ENCODE data around the gene RPL19.

The RPL19 gene

DNA sequence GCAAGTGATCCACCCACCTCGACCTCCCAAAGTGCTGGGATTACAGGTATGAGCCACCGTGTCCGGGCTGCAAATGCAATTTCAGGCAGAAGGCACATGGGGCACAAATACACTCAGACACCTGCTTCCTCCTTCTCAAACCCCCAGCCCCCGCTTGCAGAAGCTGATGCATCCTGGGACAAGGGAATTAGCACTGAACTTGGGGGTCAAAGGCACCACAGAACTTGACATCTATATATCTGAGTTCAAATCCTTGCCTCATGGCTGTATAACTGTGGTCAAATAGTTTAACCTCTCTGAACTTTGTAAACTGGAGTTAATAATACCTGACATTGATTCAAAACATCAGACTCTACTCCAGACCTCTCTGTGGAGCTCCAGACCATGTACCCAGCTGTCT is 30.0 kb upstream of the RPL19 start:
- FAIRE-seq (no peak), DNase-seq (ENCODE audit: insufficient read length, low spot score) (no peak)
- TF ChIP-seq POU2F2 (IDR thresholded peaks at IDR 0.05; ENCODE audit: low read depth, low read length) (no peak), POLR2A (IDR thresholded peaks at IDR 0.05; ENCODE audit: low read depth, low read length) (no peak), TAF1 (IDR thresholded peaks at IDR 0.05; ENCODE audit: low read depth, low read length) (no peak), PAX5 (IDR thresholded peaks at IDR 0.05; ENCODE audit: insufficient read depth, low read length, severe bottlenecking) (no peak), SPI1 (IDR thresholded peaks at IDR 0.05; ENCODE audit: low read depth, low read length) (no peak), POLR2AphosphoS5 (IDR thresholded peaks at IDR 0.05; ENCODE audit: low read depth, low read length) (no peak)

DNA sequence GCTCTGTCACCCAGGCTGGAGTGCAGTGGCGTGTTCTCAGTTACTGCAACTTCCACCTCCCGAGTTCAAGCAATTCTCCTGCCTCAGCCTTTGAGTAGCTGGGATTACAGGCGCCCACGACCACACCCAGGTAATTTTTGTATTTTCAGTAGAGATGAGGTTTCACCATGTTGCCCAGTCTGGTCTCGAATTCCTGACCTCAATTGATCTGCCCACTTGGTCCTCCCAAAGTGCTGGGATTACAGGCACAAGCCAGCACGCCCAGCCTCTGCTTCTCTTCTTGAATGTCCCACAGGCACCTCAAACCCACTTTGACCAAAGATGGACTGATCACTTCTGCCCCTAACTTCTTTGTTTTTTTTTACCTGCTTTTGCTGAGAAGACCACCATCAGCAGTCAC is 29.5 kb upstream of the RPL19 start:
- DNase-seq (ENCODE audit: insufficient read length, low spot score) (no peak), FAIRE-seq (no peak)
- TF ChIP-seq TAF1 (IDR thresholded peaks at IDR 0.05; ENCODE audit: low read depth, low read length) = no peak
- no peak for TF ChIP-seq PAX5 (IDR thresholded peaks at IDR 0.05; ENCODE audit: insufficient read depth, low read length, severe bottlenecking)
- no peak for TF ChIP-seq POLR2AphosphoS5 (IDR thresholded peaks at IDR 0.05; ENCODE audit: low read depth, low read length)
- TF ChIP-seq POLR2A (IDR thresholded peaks at IDR 0.05; ENCODE audit: low read depth, low read length) = no peak
- no peak for TF ChIP-seq POU2F2 (IDR thresholded peaks at IDR 0.05; ENCODE audit: low read depth, low read length)
- TF ChIP-seq SPI1 (IDR thresholded peaks at IDR 0.05; ENCODE audit: low read depth, low read length) = no peak

GRCh38 chr17:39171933-39172332 is 28.1 kb upstream of the RPL19 start:
- peak; percentile 33 for FAIRE-seq
- no peak for TF ChIP-seq POU2F2 (IDR thresholded peaks at IDR 0.05; ENCODE audit: low read depth, low read length)
- no peak for TF ChIP-seq PAX5 (IDR thresholded peaks at IDR 0.05; ENCODE audit: insufficient read depth, low read length, severe bottlenecking)
- no peak for TF ChIP-seq TAF1 (IDR thresholded peaks at IDR 0.05; ENCODE audit: low read depth, low read length)
- TF ChIP-seq POLR2A (IDR thresholded peaks at IDR 0.05; ENCODE audit: low read depth, low read length) = no peak
- no peak for TF ChIP-seq POLR2AphosphoS5 (IDR thresholded peaks at IDR 0.05; ENCODE audit: low read depth, low read length)
- no peak for TF ChIP-seq SPI1 (IDR thresholded peaks at IDR 0.05; ENCODE audit: low read depth, low read length)
- DNase-seq (ENCODE audit: insufficient read length, low spot score) = no peak

GRCh38 chr17:39173080-39173479 is 27.0 kb upstream of the RPL19 start:
- TF ChIP-seq TAF1 (IDR thresholded peaks at IDR 0.05; ENCODE audit: low read depth, low read length) (no peak), POU2F2 (IDR thresholded peaks at IDR 0.05; ENCODE audit: low read depth, low read length) (no peak), SPI1 (IDR thresholded peaks at IDR 0.05; ENCODE audit: low read depth, low read length) (no peak), POLR2AphosphoS5 (IDR thresholded peaks at IDR 0.05; ENCODE audit: low read depth, low read length) (no peak), PAX5 (IDR thresholded peaks at IDR 0.05; ENCODE audit: insufficient read depth, low read length, severe bottlenecking) (no peak), POLR2A (IDR thresholded peaks at IDR 0.05; ENCODE audit: low read depth, low read length) (no peak)
- DNase-seq (ENCODE audit: insufficient read length, low spot score) (no peak), FAIRE-seq (no peak)

- no peak for FAIRE-seq
- no peak for DNase-seq (ENCODE audit: insufficient read length, low spot score)
These were observed 26.4 kb upstream of the RPL19 start for GRCh38 chr17:39173526-39174274.

GRCh38 chr17:39174920-39175694 is 25.0 kb upstream of the RPL19 start:
- FAIRE-seq (peak; percentile 57), DNase-seq (ENCODE audit: insufficient read length, low spot score) (peak; percentile 95)
- TF ChIP-seq POU2F2 (IDR thresholded peaks at IDR 0.05; ENCODE audit: low read depth, low read length) = no peak
- TF ChIP-seq PAX5 (IDR thresholded peaks at IDR 0.05; ENCODE audit: insufficient read depth, low read length, severe bottlenecking) = no peak
- no peak for TF ChIP-seq POLR2AphosphoS5 (IDR thresholded peaks at IDR 0.05; ENCODE audit: low read depth, low read length)
- no peak for TF ChIP-seq POLR2A (IDR thresholded peaks at IDR 0.05; ENCODE audit: low read depth, low read length)
- no peak for TF ChIP-seq TAF1 (IDR thresholded peaks at IDR 0.05; ENCODE audit: low read depth, low read length)

More at GRCh38 chr17:39173526-39174274, 26.4 kb upstream of the RPL19 start:
- no peak for TF ChIP-seq SPI1 (IDR thresholded peaks at IDR 0.05; ENCODE audit: low read depth, low read length)
- TF ChIP-seq POLR2A (IDR thresholded peaks at IDR 0.05; ENCODE audit: low read depth, low read length) = no peak
- no peak for TF ChIP-seq TAF1 (IDR thresholded peaks at IDR 0.05; ENCODE audit: low read depth, low read length)
- no peak for TF ChIP-seq POU2F2 (IDR thresholded peaks at IDR 0.05; ENCODE audit: low read depth, low read length)
- TF ChIP-seq POLR2AphosphoS5 (IDR thresholded peaks at IDR 0.05; ENCODE audit: low read depth, low read length) = no peak
- TF ChIP-seq PAX5 (IDR thresholded peaks at IDR 0.05; ENCODE audit: insufficient read depth, low read length, severe bottlenecking) = no peak

- DNase-seq (ENCODE audit: insufficient read length, low spot score) = no peak
- TF ChIP-seq SPI1 (IDR thresholded peaks at IDR 0.05; ENCODE audit: low read depth, low read length) = no peak
- no peak for TF ChIP-seq POLR2AphosphoS5 (IDR thresholded peaks at IDR 0.05; ENCODE audit: low read depth, low read length)
- TF ChIP-seq POLR2A (IDR thresholded peaks at IDR 0.05; ENCODE audit: low read depth, low read length) = no peak
- no peak for TF ChIP-seq TAF1 (IDR thresholded peaks at IDR 0.05; ENCODE audit: low read depth, low read length)
- no peak for TF ChIP-seq POU2F2 (IDR thresholded peaks at IDR 0.05; ENCODE audit: low read depth, low read length)
- TF ChIP-seq PAX5 (IDR thresholded peaks at IDR 0.05; ENCODE audit: insufficient read depth, low read length, severe bottlenecking) = no peak
- no peak for FAIRE-seq
These were observed 24.4 kb upstream of the RPL19 start for GRCh38 chr17:39175695-39176093.

DNA sequence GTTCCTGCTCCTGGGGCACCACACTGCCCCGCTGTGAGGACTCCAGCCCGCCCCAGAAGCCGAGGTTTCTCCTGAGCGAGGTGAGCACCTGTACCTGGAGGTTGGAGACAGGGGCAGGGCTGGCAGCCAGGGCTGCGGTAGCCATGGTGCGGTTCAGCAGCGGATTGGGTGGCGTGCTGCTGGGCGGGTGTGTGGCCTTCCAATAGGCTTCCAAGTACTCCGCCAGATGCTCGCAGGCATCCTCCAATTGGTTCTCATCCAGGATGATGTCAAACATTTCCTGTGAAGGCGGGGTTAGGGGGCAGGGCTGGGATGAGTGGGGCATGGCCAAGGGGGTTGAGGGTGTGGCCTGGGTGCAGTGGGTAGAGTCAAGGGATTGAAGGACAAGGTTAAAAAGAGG is 22.8 kb upstream of the RPL19 start:
- no peak for DNase-seq (ENCODE audit: insufficient read length, low spot score)
- no peak for FAIRE-seq
- no peak for TF ChIP-seq POLR2A (IDR thresholded peaks at IDR 0.05; ENCODE audit: low read depth, low read length)
- no peak for TF ChIP-seq SPI1 (IDR thresholded peaks at IDR 0.05; ENCODE audit: low read depth, low read length)
- TF ChIP-seq TAF1 (IDR thresholded peaks at IDR 0.05; ENCODE audit: low read depth, low read length) = no peak
- no peak for TF ChIP-seq POU2F2 (IDR thresholded peaks at IDR 0.05; ENCODE audit: low read depth, low read length)
- no peak for TF ChIP-seq POLR2AphosphoS5 (IDR thresholded peaks at IDR 0.05; ENCODE audit: low read depth, low read length)
- no peak for TF ChIP-seq PAX5 (IDR thresholded peaks at IDR 0.05; ENCODE audit: insufficient read depth, low read length, severe bottlenecking)

- no peak for DNase-seq (ENCODE audit: insufficient read length, low spot score)
- TF ChIP-seq SPI1 (IDR thresholded peaks at IDR 0.05; ENCODE audit: low read depth, low read length) (no peak), POU2F2 (IDR thresholded peaks at IDR 0.05; ENCODE audit: low read depth, low read length) (no peak), POLR2A (IDR thresholded peaks at IDR 0.05; ENCODE audit: low read depth, low read length) (no peak), TAF1 (IDR thresholded peaks at IDR 0.05; ENCODE audit: low read depth, low read length) (no peak), PAX5 (IDR thresholded peaks at IDR 0.05; ENCODE audit: insufficient read depth, low read length, severe bottlenecking) (no peak), POLR2AphosphoS5 (IDR thresholded peaks at IDR 0.05; ENCODE audit: low read depth, low read length) (no peak)
- no peak for FAIRE-seq
These were observed 21.5 kb upstream of the RPL19 start for GRCh38 chr17:39178536-39178935.

All from GM12891 (cell line).